Pancreas (tissue), 10 donors: ENCODE measurements around the gene PIWIL4. TPM values are rescaled to one million over a fixed set of nuclear protein-coding genes. Genes with fewer than 3 reads are reported as not detected.

ENCODE experiments used
- ATAC-seq, 4 donors: fragments of 200-7000 bp; cut with Tn5 transposase; one replicate each; pipeline versions ENCODE4 v1.8.0 to v1.9.1; 2020; ENCODE audit warnings: mild to moderate bottlenecking in 4 of 4, moderate library complexity in 4 of 4
- DNase-seq, 6 donors: peaks; one replicate each; pipeline ENCODE4 v3.0.0-alpha.2; 2020
- FAIRE-seq: peaks from 2 replicates; lab custom pipeline; 2012; peaks lifted over from hg19 to GRCh38; lab: Jason Lieb, UNC
- H3K27ac ChIP-seq, 4 donors: fragments of 200-600 bp; sonication (generic); 1 replicate in 3 of 4; 2 replicates in 1 of 4; pipeline versions ENCODE4 v1.5.0 to v1.8.0; 2020
- H3K27me3 ChIP-seq, 4 donors: fragments of 200-600 bp; one replicate each; pipeline ENCODE4 v1.8.0; 2021
- H3K36me3 ChIP-seq, 3 donors: fragments of 200-600 bp; sonication (generic) in 1 of 3; one replicate each; pipeline versions ENCODE4 v1.5.0 to v1.8.0; 2020 to 2021
- H3K4me1 ChIP-seq, 3 donors: fragments of 200-600 bp; one replicate each; pipeline ENCODE4 v1.8.0; 2021
- H3K4me3 ChIP-seq, 4 donors: fragments of 200-600 bp; sonication (generic) in 2 of 4; one replicate each; pipeline versions ENCODE4 v1.5.0 to v1.8.0; 2020 to 2021
- H3K9me3 ChIP-seq, 4 donors: fragments of 200-600 bp; one replicate each; pipeline ENCODE4 v1.8.0; 2021
- CTCF ChIP-seq, 4 donors: fragments of 200-600 bp; sonication (generic) in 3 of 4; IDR thresholded peaks; one replicate each; pipeline versions ENCODE4 v1.5.0 to v1.8.0; 2021; ENCODE audit warnings: antibody characterized with exemption in 4 of 4
- WGBS, 2 donors: extraction: QIAGEN DNeasy Blood & Tissue Kit; methylation state at CpG; one replicate each; pipeline ENCODE4 v1.1.7; 2013; 5-methylcytosine and 5-hydroxymethylcytosine counted together
- intact Hi-C, 3 donors: fragments of 100-400 bp; cut with DNase I; formaldehyde crosslinking; loops; one replicate each; pipeline versions ENCODE4 v1.11.1 to v1.14.2; 2022
- polyA plus RNA-seq, 2 donors: library from polyadenylated mRNA; stranded (reverse); fragments of 200-250 nt; gene quantifications; one replicate each; pipeline ENCODE4 v1.2.3, GENCODE V29; 2013
- total RNA-seq, 6 donors: library from RNA; stranded (reverse); fragmentation: NEBNext Ultra II Directional in 4 of 6; extraction: Animal tissue kit (Norgen Biotek cat#: 25700) in 4 of 6; gene quantifications; one replicate each; pipeline versions ENCODE4 v1.2.1 to v1.2.4, GENCODE V29; 2021 to 2023
- donor health status: healthy with polysubstance abuse.
- donor health status: DM: no; HTN: no; CAD: no; lungs with moderate emphysema.
- donor health status: DM: no; HTN: no; CAD: no.
- donor health status: control.
- donor health status: control.
- donor health status: Bipolar disorder and iron deficiency.
- donor health status: DM: yes; HTN: yes; CAD: no.
- donor health status: DM: no; HTN: no; CAD: no.
- donor health status: DM: no; HTN: no; CAD: no.
- donor health status: DM: yes; HTN: yes; CAD: no.

Gene PIWIL4
- total and polyA plus RNA-seq, 8 donors = 4.0 to 12.3 (median 5.6) TPM

GRCh38 chr11:94558932-94559331 lies 8.2 kb upstream of the PIWIL4 start:
- no peak overlapping the region for H3K27ac ChIP-seq
- H3K27me3 ChIP-seq = no peaks in the 10 kb centered on the region
- H3K4me1 ChIP-seq = peaks cover 0 to 7% (median 4%) of the 10 kb centered on the region in 3 donors
- FAIRE-seq (no peak), DNase-seq (no peak), ATAC-seq (no peak)
- no peak overlapping the region for H3K4me3 ChIP-seq
- intact Hi-C loops = no loop called here
- no peaks in the 10 kb centered on the region for H3K9me3 ChIP-seq
- no peaks in the 10 kb centered on the region for H3K36me3 ChIP-seq
- TF ChIP-seq CTCF (IDR thresholded peaks at IDR 0.05) = no peak
- WGBS, 2 donors = 96 to 99% methylated on average over 4 of the region's 4 CpGs

- 91 to 94% methylated on average over 2 of the region's 2 CpGs for WGBS, 2 donors
- no peak overlapping the region for H3K27ac ChIP-seq
- no peak overlapping the region for H3K4me3 ChIP-seq
- TF ChIP-seq CTCF (IDR thresholded peaks at IDR 0.05) = no peak
- ATAC-seq (no peak), DNase-seq (no peak), FAIRE-seq (no peak)
- intact Hi-C loops = no loop called here
- H3K9me3 ChIP-seq = no peaks in the 10 kb centered on the region
- H3K4me1 ChIP-seq = peaks cover 0 to 7% (median 4%) of the 10 kb centered on the region in 3 donors
- H3K36me3 ChIP-seq = no peaks in the 10 kb centered on the region
- no peaks in the 10 kb centered on the region for H3K27me3 ChIP-seq
Observed at GRCh38 chr11:94559361-94559760, 7.8 kb upstream of the PIWIL4 start.

DNA sequence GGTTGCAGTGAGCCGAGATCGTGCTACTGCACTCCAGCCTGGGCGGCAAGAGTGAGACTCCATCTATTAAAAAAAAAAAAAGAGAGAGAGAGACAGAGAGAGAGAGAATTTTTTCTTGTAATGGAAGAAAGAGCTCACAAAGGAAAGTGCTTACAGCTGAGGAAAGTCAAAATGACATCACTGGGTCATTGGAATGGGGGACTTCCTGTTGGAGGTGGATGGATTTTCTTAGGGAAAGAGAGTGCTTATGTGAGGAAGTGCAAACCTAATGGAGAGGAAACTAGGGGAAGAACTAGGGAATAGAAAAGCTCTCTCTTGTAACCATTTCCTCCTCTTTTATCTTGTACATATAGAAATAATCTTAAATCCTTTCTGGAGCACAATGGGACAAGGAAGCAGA lies 6.3 kb upstream of the PIWIL4 start:
- no peak for TF ChIP-seq CTCF (IDR thresholded peaks at IDR 0.05)
- no peak overlapping the region for H3K4me3 ChIP-seq
- no peaks in the 10 kb centered on the region for H3K36me3 ChIP-seq
- no peaks in the 10 kb centered on the region for H3K27me3 ChIP-seq
- no peaks in the 10 kb centered on the region for H3K9me3 ChIP-seq
- FAIRE-seq = no peak
- no peak overlapping the region for H3K27ac ChIP-seq
- peaks cover 0 to 7% (median 4%) of the 10 kb centered on the region in 3 donors for H3K4me1 ChIP-seq
- no peak for DNase-seq
- 97 to 99% methylated on average over 3 of the region's 3 CpGs for WGBS, 2 donors
- intact Hi-C loops = no loop called here
- no peak for ATAC-seq

- Histone ChIP-seq H3K36me3 (no peaks in the 10 kb centered on the region), H3K27ac (no peak overlapping the region), H3K4me3 (no peak overlapping the region), H3K9me3 (no peaks in the 10 kb centered on the region), H3K4me1 (no peaks in the 10 kb centered on the region), H3K27me3 (no peaks in the 10 kb centered on the region)
- 78 to 86% methylated on average over 4 of the region's 4 CpGs for WGBS, 2 donors
- intact Hi-C loops = no loop called here
- ATAC-seq (peak in 3 of 4 donors; percentile 57 to 84 (median 82)), DNase-seq (no peak), FAIRE-seq (no peak)
- no peak for TF ChIP-seq CTCF (IDR thresholded peaks at IDR 0.05)
Observed at GRCh38 chr11:94563176-94563847, 3.9 kb upstream of the PIWIL4 start.

GRCh38 chr11:94563848-94564467 lies 3.2 kb upstream of the PIWIL4 start:
- intact Hi-C loops = no loop called here

More at GRCh38 chr11:94563848-94564467, 3.2 kb upstream of the PIWIL4 start:
- H3K4me3 ChIP-seq = no peak overlapping the region
- DNase-seq (no peak), FAIRE-seq (no peak), ATAC-seq (peak in 3 of 4 donors; percentile 37 to 70 (median 38))
- H3K36me3 ChIP-seq = no peaks in the 10 kb centered on the region
- TF ChIP-seq CTCF (IDR thresholded peaks at IDR 0.05) = no peak
- no peaks in the 10 kb centered on the region for H3K4me1 ChIP-seq
- WGBS, 2 donors = 72 to 74% methylated on average over 8 of the region's 8 CpGs
- no peak overlapping the region for H3K27ac ChIP-seq
- no peaks in the 10 kb centered on the region for H3K9me3 ChIP-seq
- H3K27me3 ChIP-seq = no peaks in the 10 kb centered on the region
